ENCODE data around the gene AIF1L. TPM values are rescaled to one million over a fixed set of nuclear protein-coding genes. Genes with fewer than 3 reads are reported as not detected.

Gene AIF1L
- total and polyA plus RNA-seq, 8 donors = 9.3 to 49.2 (median 41.5) TPM

GRCh38 chr9:131165523-131165922, 69.2 kb downstream of the AIF1L start:
- H3K27me3 ChIP-seq = no peaks in the 10 kb centered on the region
- DNase-seq (no peak), ATAC-seq (no peak)
- intact Hi-C loops (cut with DNase I) = no loop called here
- no peaks in the 10 kb centered on the region for H3K4me1 ChIP-seq
- no peak overlapping the region for H3K27ac ChIP-seq
- no peak overlapping the region for H3K4me3 ChIP-seq
- TF ChIP-seq CTCF (IDR thresholded peaks at IDR 0.05) = no peak
- H3K36me3 ChIP-seq = peaks cover 4 to 78% of the 10 kb centered on the region in 2 donors
- H3K9me3 ChIP-seq = no peaks in the 10 kb centered on the region

- intact Hi-C loops (cut with DNase I) = no loop called here
- TF ChIP-seq CTCF (IDR thresholded peaks at IDR 0.05) = no peak
Observed at GRCh38 chr9:131167146-131167692, 70.9 kb downstream of the AIF1L start.

GRCh38 chr9:131167936-131168335, 71.6 kb downstream of the AIF1L start:
- H3K36me3 ChIP-seq = peaks cover 4 to 65% of the 10 kb centered on the region in 2 donors
- no peak for TF ChIP-seq CTCF (IDR thresholded peaks at IDR 0.05)

More at GRCh38 chr9:131167146-131167692, 70.9 kb downstream of the AIF1L start:
- H3K4me1 ChIP-seq = no peaks in the 10 kb centered on the region
- H3K9me3 ChIP-seq = no peaks in the 10 kb centered on the region
- no peak overlapping the region for H3K27ac ChIP-seq
- peak; percentile 81 for ATAC-seq
- H3K27me3 ChIP-seq = no peaks in the 10 kb centered on the region
- H3K36me3 ChIP-seq = peaks cover 4 to 72% of the 10 kb centered on the region in 2 donors
- H3K4me3 ChIP-seq = no peak overlapping the region
- peak in 1 of 4 donors; percentile 15 for DNase-seq

GRCh38 chr9:131169563-131170240, 73.4 kb downstream of the AIF1L start:
- TF ChIP-seq CTCF (IDR thresholded peaks at IDR 0.05) = no peak
- DNase-seq (no peak), ATAC-seq (no peak)
- Histone ChIP-seq H3K27me3 (no peaks in the 10 kb centered on the region), H3K36me3 (peaks cover 0 to 65% of the 10 kb centered on the region in 2 donors), H3K9me3 (no peaks in the 10 kb centered on the region), H3K4me3 (no peak overlapping the region), H3K4me1 (no peaks in the 10 kb centered on the region), H3K27ac (no peak overlapping the region)
- intact Hi-C loops (cut with DNase I) = no loop called here

More at GRCh38 chr9:131167936-131168335, 71.6 kb downstream of the AIF1L start:
- Histone ChIP-seq H3K27ac (no peak overlapping the region), H3K4me3 (no peak overlapping the region), H3K9me3 (no peaks in the 10 kb centered on the region), H3K27me3 (no peaks in the 10 kb centered on the region), H3K4me1 (no peaks in the 10 kb centered on the region)
- intact Hi-C loops (cut with DNase I) = no loop called here
- DNase-seq (no peak), ATAC-seq (no peak)

Other genes starting within 250 kb of the AIF1L start
- under 1 TPM in 1 of 2 donors, not detected in 1; 0.16 TPM for gene QRFP, start 199.7 kb upstream of the AIF1L start, total RNA-seq
- gene QRFP, start 199.7 kb upstream of the AIF1L start, polyA plus RNA-seq (ENCODE audit: insufficient read length in 6 of 6) = under 1 TPM; 0.31 to 0.70 (median 0.49) TPM
- 10 to 100 TPM in 1 of 2 donors, 1 to 10 TPM in 1; 2.5 to 11.4 TPM for gene FIBCD1, start 157.3 kb upstream of the AIF1L start, total RNA-seq
- 1 to 10 TPM in 4 of 6 donors, under 1 TPM in 2; 0.64 to 1.7 (median 1.4) TPM for gene FIBCD1, start 157.3 kb upstream of the AIF1L start, polyA plus RNA-seq (ENCODE audit: insufficient read length in 6 of 6)
- gene LAMC3, start 87.4 kb upstream of the AIF1L start, total RNA-seq = 10 to 100 TPM; 23.4 to 25.5 TPM
- gene LAMC3, start 87.4 kb upstream of the AIF1L start, polyA plus RNA-seq (ENCODE audit: insufficient read length in 6 of 6) = 10 to 100 TPM in 5 of 6 donors, 1 to 10 TPM in 1; 9.2 to 17.9 (median 13.1) TPM
- gene NUP214, start 29.1 kb downstream of the AIF1L start, total RNA-seq = 10 to 100 TPM; 47.2 to 58.4 TPM
- 10 to 100 TPM; 43.8 to 49.6 (median 46.5) TPM for gene NUP214, start 29.1 kb downstream of the AIF1L start, polyA plus RNA-seq (ENCODE audit: insufficient read length in 6 of 6)
- gene FAM78A, start 180.0 kb downstream of the AIF1L start, total RNA-seq = 10 to 100 TPM in 1 of 2 donors, 1 to 10 TPM in 1; 7.8 to 18.1 TPM
- gene FAM78A, start 180.0 kb downstream of the AIF1L start, polyA plus RNA-seq (ENCODE audit: insufficient read length in 6 of 6) = 1 to 10 TPM; 3.5 to 7.2 (median 5.8) TPM
- gene PLPP7, start 193.2 kb downstream of the AIF1L start, total RNA-seq = 1 to 10 TPM; 1.6 to 2.3 TPM
- 1 to 10 TPM; 1.1 to 1.7 (median 1.3) TPM for gene PLPP7, start 193.2 kb downstream of the AIF1L start, polyA plus RNA-seq (ENCODE audit: insufficient read length in 6 of 6)

Data from left lung (tissue), 10 donors.